ENCODE results near the gene SPATS2L. TPM values are rescaled to one million over a fixed set of nuclear protein-coding genes. Genes with fewer than 3 reads are reported as not detected.

The SPATS2L gene
- polyA plus RNA-seq, 1 of the 3 experiments (the other 2 are of a cell fraction): 86.8 TPM

GRCh38 chr2:200380833-200381542 lies 74.5 kb downstream of the SPATS2L start:
- peaks cover 29 to 30% of the 10 kb centered on the region in 2 experiments for H3K4me1 ChIP-seq (ENCODE audit: control insufficient read depth in 1 of 2, insufficient read depth in 2 of 2, low read depth in 1 of 2, low read length in 1 of 2)
- H3K9ac ChIP-seq: peak overlapping the region; percentile 24; the same call in 1 of the 2 replicates
- peak overlapping the region; percentile 46 for H3K4me2 ChIP-seq
- 71% methylated on average over 5 of the region's 5 CpGs for WGBS (ENCODE audit: low lambda C conversion rate)
- TF ChIP-seq FOSL2 (IDR thresholded peaks at IDR 0.05; ENCODE audit: borderline replicate concordance, low read depth) (peak; percentile 73; the same call in 1 of the 2 replicates), JUND (IDR thresholded peaks at IDR 0.05) (peak; percentile 55), TEAD4 (IDR thresholded peaks at IDR 0.05; ENCODE audit: borderline replicate concordance, insufficient read depth) (0 out of 2 replicates have a peak, but pooled peaks have one; percentile 10), NRF1 (IDR thresholded peaks at IDR 0.05; ENCODE audit: low read depth, low read length) (no peak), TCF12 (IDR thresholded peaks at IDR 0.05) (peak; percentile 32; the same call in 1 of the 2 replicates), POLR2AphosphoS5 (IDR thresholded peaks at IDR 0.05; ENCODE audit: low read depth, low read length) (no peak), TAF1 (IDR thresholded peaks at IDR 0.05; ENCODE audit: borderline replicate concordance, low read depth, low read length) (no peak)
- TF ChIP-seq, protein P1, sequence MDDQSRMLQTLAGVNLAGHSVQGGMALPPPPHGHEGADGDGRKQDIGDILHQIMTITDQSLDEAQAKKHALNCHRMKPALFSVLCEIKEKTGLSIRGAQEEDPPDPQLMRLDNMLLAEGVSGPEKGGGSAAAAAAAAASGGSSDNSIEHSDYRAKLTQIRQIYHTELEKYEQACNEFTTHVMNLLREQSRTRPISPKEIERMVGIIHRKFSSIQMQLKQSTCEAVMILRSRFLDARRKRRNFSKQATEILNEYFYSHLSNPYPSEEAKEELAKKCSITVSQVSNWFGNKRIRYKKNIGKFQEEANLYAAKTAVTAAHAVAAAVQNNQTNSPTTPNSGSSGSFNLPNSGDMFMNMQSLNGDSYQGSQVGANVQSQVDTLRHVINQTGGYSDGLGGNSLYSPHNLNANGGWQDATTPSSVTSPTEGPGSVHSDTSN (IDR thresholded peaks at IDR 0.05): 0 out of 2 replicates have a peak, but pooled peaks have one; percentile 3
- TF ChIP-seq, protein P2, sequence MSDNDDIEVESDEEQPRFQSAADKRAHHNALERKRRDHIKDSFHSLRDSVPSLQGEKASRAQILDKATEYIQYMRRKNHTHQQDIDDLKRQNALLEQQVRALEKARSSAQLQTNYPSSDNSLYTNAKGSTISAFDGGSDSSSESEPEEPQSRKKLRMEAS (IDR thresholded peaks at IDR 0.05; ENCODE audit: low read depth): 0 out of 2 replicates have a peak, but pooled peaks have one; percentile 26
- H3K9me3 ChIP-seq: no peaks in the 10 kb centered on the region
- no peaks in the 10 kb centered on the region for H3K9me2 ChIP-seq
- peak overlapping the region; percentile 44; the same call in 1 of the 2 replicates for H2AFZ ChIP-seq (ENCODE audit: low read depth)
- POLR2A ChIA-PET: no interaction called here
- H3K27ac ChIP-seq (ENCODE audit: low read depth in 2 of 2, low read length in 1 of 2): peak overlapping the region in 1 of 2 experiments; percentile 75; a peak in 2 of 4 replicates
- H3K36me3 ChIP-seq (replicated peaks in 1 of 2; ENCODE audit: control insufficient read depth in 1 of 2, insufficient read depth in 2 of 2, low read length in 1 of 2): peaks cover 0 to 2% of the 10 kb centered on the region in 2 experiments
- H4K20me1 ChIP-seq (ENCODE audit: insufficient read depth): no peaks in the 10 kb centered on the region
- DNase-seq: no peak
- H3K79me2 ChIP-seq (ENCODE audit: insufficient read depth): peaks cover 93% of the 10 kb centered on the region
- CTCF ChIA-PET: interaction anchor here (0.7 kb wide), 1 partner anchor 88 kb away, joined by 3 read pairs; no protein-coding TSS in a partner anchor
- H3K4me3 ChIP-seq (ENCODE audit: low read depth in 2 of 2, low read length in 1 of 2): no peak overlapping the region
- peaks cover 15% of the 10 kb centered on the region for H3F3A ChIP-seq (replicated peaks; ENCODE audit: insufficient read depth)
- H3K27me3 ChIP-seq (ENCODE audit: insufficient read depth): no peaks in the 10 kb centered on the region

DNA sequence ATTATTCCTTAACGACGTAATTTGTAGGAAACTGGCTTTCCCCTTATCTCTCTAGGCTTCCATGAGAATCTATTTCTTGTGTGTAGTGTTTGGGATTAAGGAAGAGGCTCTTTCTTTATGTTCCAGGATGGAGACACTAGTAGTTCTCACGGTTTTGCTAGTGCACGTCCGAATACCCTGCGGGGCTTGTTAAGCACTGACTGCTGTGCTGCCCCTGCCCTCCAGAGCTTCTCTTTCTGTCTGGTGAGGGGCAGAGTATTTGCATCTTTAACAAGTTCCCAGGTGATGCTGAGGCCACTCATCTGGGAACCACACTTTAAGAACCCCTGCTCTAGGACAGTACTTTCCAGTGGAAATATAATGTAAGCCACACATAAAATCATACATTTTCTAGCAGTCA lies 76.4 kb downstream of the SPATS2L start:
- no peak overlapping the region for H2AFZ ChIP-seq (ENCODE audit: low read depth)
- DNase-seq: no peak
- CTCF ChIA-PET: no interaction called here
- H3K4me1 ChIP-seq (ENCODE audit: control insufficient read depth in 1 of 2, insufficient read depth in 2 of 2, low read depth in 1 of 2, low read length in 1 of 2): peaks cover 20 to 26% of the 10 kb centered on the region in 2 experiments
- H4K20me1 ChIP-seq (ENCODE audit: insufficient read depth): no peaks in the 10 kb centered on the region
- POLR2A ChIA-PET: no interaction called here
- H3K27me3 ChIP-seq (ENCODE audit: insufficient read depth): no peaks in the 10 kb centered on the region
- H3K36me3 ChIP-seq (replicated peaks in 1 of 2; ENCODE audit: control insufficient read depth in 1 of 2, insufficient read depth in 2 of 2, low read length in 1 of 2): peaks cover 0 to 4% of the 10 kb centered on the region in 2 experiments
- H3K27ac ChIP-seq (ENCODE audit: low read depth in 2 of 2, low read length in 1 of 2): peak overlapping the region in 1 of 2 experiments; percentile 43; a peak in 2 of 4 replicates
- H3K79me2 ChIP-seq (ENCODE audit: insufficient read depth): peaks cover 92% of the 10 kb centered on the region
- H3K4me3 ChIP-seq (ENCODE audit: low read depth in 2 of 2, low read length in 1 of 2): no peak overlapping the region
- no peaks in the 10 kb centered on the region for H3K9me2 ChIP-seq
- TF ChIP-seq RFX5 (IDR thresholded peaks at IDR 0.05; ENCODE audit: low read length) (no peak), JUND (IDR thresholded peaks at IDR 0.05) (no peak), FOXJ3 (CRISPR knock-in tag; IDR thresholded peaks at IDR 0.05) (no peak), GATA2 (CRISPR knock-in tag; IDR thresholded peaks at IDR 0.05) (no peak), IRF3 (IDR thresholded peaks at IDR 0.05; ENCODE audit: low read depth, low read length) (no peak), FOSL2 (IDR thresholded peaks at IDR 0.05; ENCODE audit: borderline replicate concordance, low read depth) (no peak), YY1 (IDR thresholded peaks at IDR 0.05; ENCODE audit: low read depth) (no peak), GABPA (IDR thresholded peaks at IDR 0.05; ENCODE audit: low read depth) (no peak), SIN3A (IDR thresholded peaks at IDR 0.05; ENCODE audit: borderline replicate concordance, low read depth, low read length) (no peak)
- TF ChIP-seq, protein P2 (IDR thresholded peaks at IDR 0.05; ENCODE audit: low read depth): no peak
- no peak overlapping the region for H3K9ac ChIP-seq
- 92% methylated on average over 6 of the region's 6 CpGs for WGBS (ENCODE audit: low lambda C conversion rate)
- H3F3A ChIP-seq (replicated peaks; ENCODE audit: insufficient read depth): peaks cover 15% of the 10 kb centered on the region
- no peaks in the 10 kb centered on the region for H3K9me3 ChIP-seq
- H3K4me2 ChIP-seq: no peak overlapping the region
